ENCODE measurements around the gene BBS9. TPM values are rescaled to one million over a fixed set of nuclear protein-coding genes. Genes with fewer than 3 reads are reported as not detected.

The BBS9 gene
- total and polyA plus RNA-seq, 9 of the 15 experiments (the other 6 are each of a cell fraction or from before 2014, with no cell fraction given): 0.77 to 3.3 (median 2.4) TPM

GRCh38 chr7:33614357-33615117 lies 485.2 kb downstream of the BBS9 start:
- Histone ChIP-seq H3K27me3 (ENCODE audit: control insufficient read depth in 2 of 2, insufficient read depth in 2 of 2, low read length in 2 of 2) (no peaks in the 10 kb centered on the region), H3K4me1 (replicated peaks in 1 of 2; ENCODE audit: control insufficient read depth in 2 of 2, insufficient read depth in 2 of 2, low read length in 2 of 2) (no peaks in the 10 kb centered on the region), H3K4me3 (no peak overlapping the region), H2AFZ (ENCODE audit: low read depth, low read length) (no peak overlapping the region), H3K27ac (ENCODE audit: extremely low read depth, low read depth, low read length) (no peak overlapping the region), H3K9me1 (ENCODE audit: control insufficient read depth, insufficient read depth, low read length) (no peaks in the 10 kb centered on the region), H3K9ac (ENCODE audit: insufficient read depth in 1 of 2, low read depth in 2 of 2, low read length in 2 of 2) (no peak overlapping the region), H3K9me3 (replicated peaks; ENCODE audit: control insufficient read depth, insufficient read depth, low read depth, low read length) (no peaks in the 10 kb centered on the region), H3K79me2 (ENCODE audit: control insufficient read depth, insufficient read depth, low read length) (no peaks in the 10 kb centered on the region), H4K20me1 (replicated peaks; ENCODE audit: control insufficient read depth, insufficient read depth, low read length) (no peaks in the 10 kb centered on the region), H3K4me2 (ENCODE audit: insufficient read depth, low read length) (no peak overlapping the region), H3K36me3 (ENCODE audit: control insufficient read depth, insufficient read depth, low read length) (no peaks in the 10 kb centered on the region)
- ChIA-PET POLR2A (no interaction called here), CTCF (ENCODE audit: low intra/inter-chr PET ratio) (no interaction called here)
- in situ Hi-C loops (cut with MboI): no loop called here
- WGBS (ENCODE audit: insufficient coverage, low coverage, missing lambda C conversion rate): 0% methylated on average over 6 of the region's 6 CpGs
- FAIRE-seq (no peak), DNase-seq (ENCODE audit: extremely low read depth in 1 of 4, low spot score in 3 of 4) (no peak), ATAC-seq (no peak)
- intact Hi-C loops (cut with micrococcal nuclease): no loop called here
- TF ChIP-seq MYBL2 (IDR thresholded peaks at IDR 0.05; ENCODE audit: low read depth) (no peak), MYBL2 (CRISPR knock-in tag; IDR thresholded peaks at IDR 0.05; ENCODE audit: borderline replicate concordance) (no peak), NUFIP1 (IDR thresholded peaks at IDR 0.05; ENCODE audit: partially characterized antibody) (no peak), CREB3L1 (IDR thresholded peaks at IDR 0.05; ENCODE audit: borderline replicate concordance, low read depth) (no peak)
- no TSS peak for BruUV-seq (replicated peaks)

All from K562 (cell line).